HEK293 (cell line): ENCODE data around the gene PCCA.

Source experiments
- ZFP41 ChIP-seq: fragments of 450-650 bp; formaldehyde crosslinking; IDR thresholded peaks from 2 replicates; pipeline ENCODE4 v1.5.1; 2016; ENCODE audit warnings: missing biosample characterization, missing genetic modification characterization, borderline replicate concordance
- ZNF138 ChIP-seq: fragments of 450-650 bp; formaldehyde crosslinking; IDR thresholded peaks from 2 replicates; pipeline ENCODE4 v1.5.1; 2016; ENCODE audit warnings: missing biosample characterization, missing genetic modification characterization, borderline replicate concordance
- ZNF76 ChIP-seq: fragments of 450-650 bp; formaldehyde crosslinking; IDR thresholded peaks from 2 replicates; pipeline ENCODE4; 2016; ENCODE audit warnings: low read depth, missing biosample characterization, missing genetic modification characterization, borderline replicate concordance
- ZNF777 ChIP-seq: fragments of 450-650 bp; formaldehyde crosslinking; IDR thresholded peaks from 2 replicates; pipeline ENCODE4 v1.5.1; 2017; ENCODE audit warnings: missing biosample characterization, missing genetic modification characterization, borderline replicate concordance
- TF ChIP-seq, protein P1 (sequence below): fragments of 450-650 bp; formaldehyde crosslinking; IDR thresholded peaks from 2 replicates; pipeline ENCODE4 v1.5.1; 2016; ENCODE audit warnings: missing biosample characterization, missing genetic modification characterization, borderline replicate concordance
- TF ChIP-seq, protein P2 (sequence below): fragments of 450-650 bp; formaldehyde crosslinking; IDR thresholded peaks from 2 replicates; pipeline ENCODE4 v1.5.1; 2016; ENCODE audit warnings: missing biosample characterization, missing genetic modification characterization
- TF ChIP-seq, protein P3 (sequence below): fragments of 450-650 bp; formaldehyde crosslinking; IDR thresholded peaks from 2 replicates; pipeline ENCODE4 v1.5.1; 2017; ENCODE audit warnings: missing biosample characterization, mild to moderate bottlenecking, missing genetic modification characterization, moderate library complexity
- TF ChIP-seq, protein P4 (sequence below): fragments of 450-650 bp; formaldehyde crosslinking; IDR thresholded peaks from 2 replicates; pipeline ENCODE4 v1.5.1; 2016; ENCODE audit warnings: missing biosample characterization, missing genetic modification characterization

DNA sequence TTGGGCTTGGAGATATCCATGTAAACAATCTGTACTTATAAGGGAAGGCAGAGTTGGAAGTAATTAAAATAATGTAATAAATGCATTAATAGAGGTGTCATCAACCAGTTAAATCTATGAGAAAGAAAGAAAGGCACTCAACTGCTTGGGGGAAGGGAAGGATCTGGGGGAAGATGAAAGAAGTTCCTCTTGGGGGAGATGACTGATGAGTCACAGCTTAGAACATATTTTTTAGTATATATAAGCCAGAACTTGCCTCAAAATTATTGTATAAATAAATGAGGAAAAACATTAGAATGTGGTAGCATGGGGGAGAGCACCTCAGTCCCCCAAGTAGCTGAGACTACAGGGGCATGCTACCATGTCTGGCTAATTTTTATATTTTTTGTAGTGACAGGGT lies 293.9 kb downstream of the PCCA start:
- TF ChIP-seq, protein P1, sequence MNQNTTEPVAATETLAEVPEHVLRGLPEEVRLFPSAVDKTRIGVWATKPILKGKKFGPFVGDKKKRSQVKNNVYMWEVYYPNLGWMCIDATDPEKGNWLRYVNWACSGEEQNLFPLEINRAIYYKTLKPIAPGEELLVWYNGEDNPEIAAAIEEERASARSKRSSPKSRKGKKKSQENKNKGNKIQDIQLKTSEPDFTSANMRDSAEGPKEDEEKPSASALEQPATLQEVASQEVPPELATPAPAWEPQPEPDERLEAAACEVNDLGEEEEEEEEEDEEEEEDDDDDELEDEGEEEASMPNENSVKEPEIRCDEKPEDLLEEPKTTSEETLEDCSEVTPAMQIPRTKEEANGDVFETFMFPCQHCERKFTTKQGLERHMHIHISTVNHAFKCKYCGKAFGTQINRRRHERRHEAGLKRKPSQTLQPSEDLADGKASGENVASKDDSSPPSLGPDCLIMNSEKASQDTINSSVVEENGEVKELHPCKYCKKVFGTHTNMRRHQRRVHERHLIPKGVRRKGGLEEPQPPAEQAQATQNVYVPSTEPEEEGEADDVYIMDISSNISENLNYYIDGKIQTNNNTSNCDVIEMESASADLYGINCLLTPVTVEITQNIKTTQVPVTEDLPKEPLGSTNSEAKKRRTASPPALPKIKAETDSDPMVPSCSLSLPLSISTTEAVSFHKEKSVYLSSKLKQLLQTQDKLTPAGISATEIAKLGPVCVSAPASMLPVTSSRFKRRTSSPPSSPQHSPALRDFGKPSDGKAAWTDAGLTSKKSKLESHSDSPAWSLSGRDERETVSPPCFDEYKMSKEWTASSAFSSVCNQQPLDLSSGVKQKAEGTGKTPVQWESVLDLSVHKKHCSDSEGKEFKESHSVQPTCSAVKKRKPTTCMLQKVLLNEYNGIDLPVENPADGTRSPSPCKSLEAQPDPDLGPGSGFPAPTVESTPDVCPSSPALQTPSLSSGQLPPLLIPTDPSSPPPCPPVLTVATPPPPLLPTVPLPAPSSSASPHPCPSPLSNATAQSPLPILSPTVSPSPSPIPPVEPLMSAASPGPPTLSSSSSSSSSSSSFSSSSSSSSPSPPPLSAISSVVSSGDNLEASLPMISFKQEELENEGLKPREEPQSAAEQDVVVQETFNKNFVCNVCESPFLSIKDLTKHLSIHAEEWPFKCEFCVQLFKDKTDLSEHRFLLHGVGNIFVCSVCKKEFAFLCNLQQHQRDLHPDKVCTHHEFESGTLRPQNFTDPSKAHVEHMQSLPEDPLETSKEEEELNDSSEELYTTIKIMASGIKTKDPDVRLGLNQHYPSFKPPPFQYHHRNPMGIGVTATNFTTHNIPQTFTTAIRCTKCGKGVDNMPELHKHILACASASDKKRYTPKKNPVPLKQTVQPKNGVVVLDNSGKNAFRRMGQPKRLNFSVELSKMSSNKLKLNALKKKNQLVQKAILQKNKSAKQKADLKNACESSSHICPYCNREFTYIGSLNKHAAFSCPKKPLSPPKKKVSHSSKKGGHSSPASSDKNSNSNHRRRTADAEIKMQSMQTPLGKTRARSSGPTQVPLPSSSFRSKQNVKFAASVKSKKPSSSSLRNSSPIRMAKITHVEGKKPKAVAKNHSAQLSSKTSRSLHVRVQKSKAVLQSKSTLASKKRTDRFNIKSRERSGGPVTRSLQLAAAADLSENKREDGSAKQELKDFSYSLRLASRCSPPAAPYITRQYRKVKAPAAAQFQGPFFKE (tag by site-specific recombination): no peak
- TF ChIP-seq, protein P2, sequence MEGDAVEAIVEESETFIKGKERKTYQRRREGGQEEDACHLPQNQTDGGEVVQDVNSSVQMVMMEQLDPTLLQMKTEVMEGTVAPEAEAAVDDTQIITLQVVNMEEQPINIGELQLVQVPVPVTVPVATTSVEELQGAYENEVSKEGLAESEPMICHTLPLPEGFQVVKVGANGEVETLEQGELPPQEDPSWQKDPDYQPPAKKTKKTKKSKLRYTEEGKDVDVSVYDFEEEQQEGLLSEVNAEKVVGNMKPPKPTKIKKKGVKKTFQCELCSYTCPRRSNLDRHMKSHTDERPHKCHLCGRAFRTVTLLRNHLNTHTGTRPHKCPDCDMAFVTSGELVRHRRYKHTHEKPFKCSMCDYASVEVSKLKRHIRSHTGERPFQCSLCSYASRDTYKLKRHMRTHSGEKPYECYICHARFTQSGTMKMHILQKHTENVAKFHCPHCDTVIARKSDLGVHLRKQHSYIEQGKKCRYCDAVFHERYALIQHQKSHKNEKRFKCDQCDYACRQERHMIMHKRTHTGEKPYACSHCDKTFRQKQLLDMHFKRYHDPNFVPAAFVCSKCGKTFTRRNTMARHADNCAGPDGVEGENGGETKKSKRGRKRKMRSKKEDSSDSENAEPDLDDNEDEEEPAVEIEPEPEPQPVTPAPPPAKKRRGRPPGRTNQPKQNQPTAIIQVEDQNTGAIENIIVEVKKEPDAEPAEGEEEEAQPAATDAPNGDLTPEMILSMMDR (tag by site-specific recombination): no peak
- no peak for TF ChIP-seq ZFP41 (tag by site-specific recombination)
- no peak for TF ChIP-seq ZNF76 (tag by site-specific recombination)
- TF ChIP-seq, protein P3, sequence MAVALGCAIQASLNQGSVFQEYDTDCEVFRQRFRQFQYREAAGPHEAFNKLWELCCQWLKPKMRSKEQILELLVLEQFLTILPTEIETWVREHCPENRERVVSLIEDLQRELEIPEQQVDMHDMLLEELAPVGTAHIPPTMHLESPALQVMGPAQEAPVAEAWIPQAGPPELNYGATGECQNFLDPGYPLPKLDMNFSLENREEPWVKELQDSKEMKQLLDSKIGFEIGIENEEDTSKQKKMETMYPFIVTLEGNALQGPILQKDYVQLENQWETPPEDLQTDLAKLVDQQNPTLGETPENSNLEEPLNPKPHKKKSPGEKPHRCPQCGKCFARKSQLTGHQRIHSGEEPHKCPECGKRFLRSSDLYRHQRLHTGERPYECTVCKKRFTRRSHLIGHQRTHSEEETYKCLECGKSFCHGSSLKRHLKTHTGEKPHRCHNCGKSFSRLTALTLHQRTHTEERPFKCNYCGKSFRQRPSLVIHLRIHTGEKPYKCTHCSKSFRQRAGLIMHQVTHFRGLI: no peak
- TF ChIP-seq ZNF138: no peak
- TF ChIP-seq, protein P4, sequence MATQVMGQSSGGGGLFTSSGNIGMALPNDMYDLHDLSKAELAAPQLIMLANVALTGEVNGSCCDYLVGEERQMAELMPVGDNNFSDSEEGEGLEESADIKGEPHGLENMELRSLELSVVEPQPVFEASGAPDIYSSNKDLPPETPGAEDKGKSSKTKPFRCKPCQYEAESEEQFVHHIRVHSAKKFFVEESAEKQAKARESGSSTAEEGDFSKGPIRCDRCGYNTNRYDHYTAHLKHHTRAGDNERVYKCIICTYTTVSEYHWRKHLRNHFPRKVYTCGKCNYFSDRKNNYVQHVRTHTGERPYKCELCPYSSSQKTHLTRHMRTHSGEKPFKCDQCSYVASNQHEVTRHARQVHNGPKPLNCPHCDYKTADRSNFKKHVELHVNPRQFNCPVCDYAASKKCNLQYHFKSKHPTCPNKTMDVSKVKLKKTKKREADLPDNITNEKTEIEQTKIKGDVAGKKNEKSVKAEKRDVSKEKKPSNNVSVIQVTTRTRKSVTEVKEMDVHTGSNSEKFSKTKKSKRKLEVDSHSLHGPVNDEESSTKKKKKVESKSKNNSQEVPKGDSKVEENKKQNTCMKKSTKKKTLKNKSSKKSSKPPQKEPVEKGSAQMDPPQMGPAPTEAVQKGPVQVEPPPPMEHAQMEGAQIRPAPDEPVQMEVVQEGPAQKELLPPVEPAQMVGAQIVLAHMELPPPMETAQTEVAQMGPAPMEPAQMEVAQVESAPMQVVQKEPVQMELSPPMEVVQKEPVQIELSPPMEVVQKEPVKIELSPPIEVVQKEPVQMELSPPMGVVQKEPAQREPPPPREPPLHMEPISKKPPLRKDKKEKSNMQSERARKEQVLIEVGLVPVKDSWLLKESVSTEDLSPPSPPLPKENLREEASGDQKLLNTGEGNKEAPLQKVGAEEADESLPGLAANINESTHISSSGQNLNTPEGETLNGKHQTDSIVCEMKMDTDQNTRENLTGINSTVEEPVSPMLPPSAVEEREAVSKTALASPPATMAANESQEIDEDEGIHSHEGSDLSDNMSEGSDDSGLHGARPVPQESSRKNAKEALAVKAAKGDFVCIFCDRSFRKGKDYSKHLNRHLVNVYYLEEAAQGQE: no peak
- no peak for TF ChIP-seq ZNF777 (tag by site-specific recombination)
